GM10248 (cell line): ENCODE results near the gene FADS3.

Source experiments
- CTCF ChIA-PET: fragments of 300-600 bp; sonication (Branson Sonifier 250); formaldehyde crosslinking; extraction: SDS; loops from one replicate; lab custom pipeline; 2021; ENCODE audit warnings: antibody characterized with exemption; lab: Yijun Ruan, JAX
- POLR2A ChIA-PET: fragments of 350-650 bp; sonication (Branson Sonifier 250); formaldehyde crosslinking; extraction: SDS; loops from one replicate; lab custom pipeline; 2020; ENCODE audit warnings: antibody characterized with exemption; lab: Yijun Ruan, JAX
- DNase-seq: peaks from one replicate; pipeline ENCODE4 v3.0.0; 2012; ENCODE audit errors: extremely low spot score
- CTCF ChIP-seq: IDR thresholded peaks from 2 replicates; pipeline ENCODE4 v1.5.1; 2012; ENCODE audit warnings: mild to moderate bottlenecking, low read depth; ENCODE audit errors: extremely low read depth, missing control alignments, control extremely low read depth

FADS3 gene

GRCh38 chr11:61829806-61830205 lies 61.5 kb downstream of the FADS3 start:
- no peak for DNase-seq
- ChIA-PET CTCF (interaction anchor here (1.2 to 6.9 kb wide), 9 partner anchors 11 to 279 kb away, joined by 3 to 52 read pairs (median 5); partner anchors contain the start of genes FADS1 and TMEM258), POLR2A (interaction anchor here (1.5 kb wide), 1 partner anchor 15 kb away, joined by 7 read pairs; no protein-coding TSS in a partner anchor)
- no peak for TF ChIP-seq CTCF

- TF ChIP-seq CTCF, result peak; percentile 62
- ChIA-PET CTCF (interaction anchor here (0.8 to 6.9 kb wide), 13 partner anchors 10 to 295 kb away, joined by 3 to 52 read pairs (median 4); partner anchors contain the start of genes FADS1, INCENP and TMEM258), POLR2A (interaction anchor here (1.5 kb wide), 1 partner anchor 14 kb away, joined by 7 read pairs; no protein-coding TSS in a partner anchor)
- peak; percentile 76 for DNase-seq
These were observed 62.5 kb downstream of the FADS3 start for GRCh38 chr11:61828629-61829407.

- POLR2A ChIA-PET, result interaction anchor here (0.5 to 1.3 kb wide), 2 partner anchors 13 to 140 kb away, joined by 3 to 5 read pairs; no protein-coding TSS in a partner anchor
- no peak for DNase-seq
- no peak for TF ChIP-seq CTCF
- CTCF ChIA-PET, result interaction anchor here (1.1 to 6.9 kb wide), 9 partner anchors 10 to 295 kb away, joined by 3 to 52 read pairs (median 9); partner anchors contain the start of genes FADS1 and INCENP
These were observed 63.0 kb downstream of the FADS3 start for GRCh38 chr11:61828379-61828628.

GRCh38 chr11:61827571-61828378 lies 63.6 kb downstream of the FADS3 start, which contains the start of gene FADS2:
FADS2 (plus strand) TSS chr11:61828300; CDS start chr11:61828391, 91 bp downstream.
- ChIA-PET CTCF (interaction anchor here (1.2 to 6.9 kb wide), 8 partner anchors 9 to 296 kb away, joined by 3 to 52 read pairs (median 12); partner anchors contain the start of genes FADS1 and INCENP), POLR2A (interaction anchor here (0.5 to 1.3 kb wide), 2 partner anchors 13 to 141 kb away, joined by 3 to 5 read pairs; no protein-coding TSS in a partner anchor)
- TF ChIP-seq CTCF, result no peak
- DNase-seq, result peak; percentile 93

- CTCF ChIA-PET, result interaction anchor here (1.4 to 6.9 kb wide), 3 partner anchors 8 to 30 kb away, joined by 6 to 52 read pairs (median 29); partner anchors contain the start of gene FADS1
- TF ChIP-seq CTCF, result no peak
- DNase-seq, result no peak
- POLR2A ChIA-PET, result interaction anchor here (1.3 kb wide), 1 partner anchor 12 kb away, joined by 5 read pairs; no protein-coding TSS in a partner anchor
These were observed 64.3 kb downstream of the FADS3 start for GRCh38 chr11:61826930-61827570.
